GM18870 (cell line): ENCODE data around the gene GNB1L.
"Not testable (repeated sequence)": the region's sequence is repeated elsewhere in the genome, so short reads cannot be mapped to it uniquely, and the experiment has no call there.

ENCODE experiments used
- ATAC-seq: cut with Tn5 transposase; IDR thresholded peaks from one replicate; pipeline ENCODE4 v1.9.1; 2021; ENCODE audit warnings: moderate library complexity; ENCODE audit not compliant: unreplicated experiment

GNB1L gene

GRCh38 chr22:19890502-19891316, 36.0 kb upstream of the GNB1L start:
- ATAC-seq, result no peak

DNA sequence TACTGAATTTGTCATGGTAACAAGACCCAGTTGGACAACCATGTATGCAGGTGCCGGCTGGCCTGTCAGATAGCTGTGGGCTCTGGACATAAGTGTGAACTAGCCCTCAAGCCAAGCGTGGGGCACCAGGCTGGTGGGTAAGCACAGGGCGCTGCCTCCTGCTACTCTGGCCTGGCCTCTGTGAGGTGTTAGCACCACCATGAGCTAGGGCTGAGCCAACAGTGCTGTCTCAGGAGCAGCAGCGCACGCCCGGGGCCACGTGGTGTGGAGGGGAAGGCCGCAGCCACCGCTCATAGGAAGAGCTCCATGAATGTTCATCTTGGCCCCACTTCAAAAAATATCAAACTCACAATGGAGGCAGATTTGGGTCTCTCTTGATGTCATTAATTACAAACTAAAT, 35.3 kb upstream of the GNB1L start:
- no peak for ATAC-seq

DNA sequence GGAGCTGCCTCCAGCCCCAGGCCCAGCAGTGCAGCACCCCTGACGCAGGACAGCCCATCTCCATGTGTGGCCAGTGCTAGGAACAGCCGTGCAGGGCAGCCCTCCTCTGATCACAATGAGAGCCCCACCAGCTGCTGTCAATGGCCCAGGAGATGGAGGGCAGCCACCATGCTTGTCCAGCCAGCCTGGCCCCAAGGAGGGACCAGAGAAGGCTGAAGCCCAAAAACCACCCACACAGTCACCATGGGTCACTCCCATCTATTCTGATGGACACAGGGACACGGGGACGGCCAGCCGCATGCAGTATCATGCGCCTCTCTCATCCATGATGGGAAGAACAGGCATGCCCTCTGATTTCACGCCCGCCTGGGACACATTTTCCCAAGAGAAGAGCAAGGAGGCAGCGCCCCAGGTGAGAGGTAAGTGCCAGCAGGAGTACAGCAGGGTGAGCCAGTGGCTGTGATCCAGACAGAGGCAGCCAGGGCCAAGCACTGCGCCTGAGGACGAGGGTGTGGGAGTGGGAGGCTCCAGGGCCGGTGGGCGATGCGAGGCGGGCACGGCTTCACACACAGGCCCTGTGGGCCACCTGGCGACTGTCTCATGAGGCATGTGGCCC, 33.6 kb upstream of the GNB1L start:
- ATAC-seq, result no peak

DNA sequence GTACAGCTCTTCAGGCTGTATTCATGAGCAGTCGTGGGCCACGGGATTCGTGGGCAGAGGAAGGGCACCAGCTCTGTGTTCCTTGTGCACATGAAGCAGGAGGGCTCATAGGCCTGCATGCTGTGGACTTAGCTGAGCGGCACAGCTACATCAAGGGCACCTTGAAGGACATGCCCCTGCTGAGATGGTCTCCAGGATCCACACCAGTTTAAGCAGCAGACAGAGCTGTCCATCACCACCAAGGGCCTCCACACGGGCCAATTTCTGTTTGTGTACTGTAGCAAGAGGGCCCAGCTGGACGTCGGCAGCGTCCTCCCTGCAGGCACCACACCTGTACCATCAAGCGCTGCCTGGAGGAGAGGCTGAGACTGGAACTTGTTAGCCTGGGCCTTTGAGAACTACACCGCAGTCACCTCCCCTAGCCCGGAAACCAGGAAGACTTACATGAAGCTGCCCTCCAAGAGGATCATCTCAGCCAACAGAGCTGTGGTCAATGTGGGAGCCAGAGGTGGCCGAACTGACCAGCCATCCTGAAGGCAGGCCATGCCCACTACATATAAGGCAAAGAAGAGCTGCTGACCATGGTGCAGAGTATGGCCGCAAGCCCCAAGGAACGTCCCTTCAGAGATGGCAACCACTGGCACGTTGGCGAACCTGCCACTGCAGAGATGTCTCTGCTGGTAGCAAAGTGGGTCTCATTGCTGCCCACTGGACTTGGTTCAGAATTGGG, 32.7 kb upstream of the GNB1L start:
- no peak for ATAC-seq

DNA sequence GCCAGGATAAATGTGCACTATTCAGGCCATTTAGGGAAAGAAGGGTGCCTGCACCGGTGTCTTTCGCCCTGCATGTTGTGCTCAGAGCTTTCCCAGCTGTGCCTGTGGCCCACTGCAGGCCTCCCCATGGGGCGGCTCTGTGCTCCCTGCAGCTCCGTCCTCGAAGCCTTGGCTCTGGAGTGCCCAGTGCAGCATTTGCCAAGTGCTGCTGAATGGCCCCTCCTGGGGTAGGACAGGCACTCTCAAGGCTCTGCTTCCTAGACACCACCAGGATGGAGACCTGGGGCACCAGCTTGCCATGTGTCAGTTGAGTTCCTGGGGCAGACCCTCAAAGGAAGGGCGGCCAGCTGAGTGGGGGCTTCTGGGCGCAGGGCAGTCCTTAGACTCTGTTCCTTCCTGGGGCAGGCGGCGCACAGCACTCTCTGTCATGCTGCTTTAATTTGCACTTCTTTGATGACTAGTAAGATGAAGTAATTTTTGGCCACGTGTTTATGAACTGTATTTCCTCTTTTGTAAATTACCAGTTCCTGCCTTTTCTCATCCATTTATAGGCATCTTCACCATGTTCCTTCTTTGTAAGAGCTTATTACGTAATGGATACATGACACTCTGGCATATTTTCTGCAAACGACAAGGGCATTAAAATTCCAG, 32.1 kb upstream of the GNB1L start:
- ATAC-seq, result no peak

DNA sequence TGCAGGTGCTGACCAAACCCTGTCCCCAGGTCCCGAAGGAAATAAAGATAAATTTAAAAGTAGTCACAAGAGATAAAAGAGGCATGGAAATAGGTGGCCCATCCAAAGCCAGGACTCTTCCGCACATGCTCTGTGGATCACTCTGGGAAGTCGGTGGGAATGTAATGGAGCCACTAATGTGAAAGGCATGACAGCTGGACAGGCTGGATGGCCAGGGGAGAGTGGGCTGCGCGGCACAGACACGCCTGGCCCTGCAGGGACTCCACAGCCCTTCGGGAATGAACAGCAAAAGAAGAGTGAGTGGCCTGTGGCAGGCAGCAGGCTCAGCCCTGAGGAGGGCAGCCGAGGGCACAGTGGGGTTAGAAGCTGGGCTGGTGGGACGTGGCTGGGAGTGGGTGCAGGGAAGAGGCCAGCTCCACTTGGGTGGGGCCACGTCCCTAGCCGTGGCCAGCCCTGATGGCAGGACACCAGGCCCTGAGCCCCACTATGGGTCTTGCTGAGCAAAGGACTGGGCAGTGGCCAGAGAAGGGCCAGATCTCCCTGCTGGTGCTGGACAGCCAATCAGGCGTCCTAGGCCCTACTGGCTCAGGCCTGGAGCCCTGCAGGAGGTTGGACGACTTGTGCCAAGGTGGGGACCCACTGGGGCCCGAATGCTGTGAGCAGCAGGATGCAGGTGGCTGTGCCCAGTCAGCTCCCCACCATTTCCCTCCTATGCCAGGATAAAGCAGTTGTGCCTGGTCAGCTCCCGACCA, 31.3 kb upstream of the GNB1L start:
- no peak for ATAC-seq

- no peak for ATAC-seq
Observed at GRCh38 chr22:19884954-19885751, 30.5 kb upstream of the GNB1L start.

DNA sequence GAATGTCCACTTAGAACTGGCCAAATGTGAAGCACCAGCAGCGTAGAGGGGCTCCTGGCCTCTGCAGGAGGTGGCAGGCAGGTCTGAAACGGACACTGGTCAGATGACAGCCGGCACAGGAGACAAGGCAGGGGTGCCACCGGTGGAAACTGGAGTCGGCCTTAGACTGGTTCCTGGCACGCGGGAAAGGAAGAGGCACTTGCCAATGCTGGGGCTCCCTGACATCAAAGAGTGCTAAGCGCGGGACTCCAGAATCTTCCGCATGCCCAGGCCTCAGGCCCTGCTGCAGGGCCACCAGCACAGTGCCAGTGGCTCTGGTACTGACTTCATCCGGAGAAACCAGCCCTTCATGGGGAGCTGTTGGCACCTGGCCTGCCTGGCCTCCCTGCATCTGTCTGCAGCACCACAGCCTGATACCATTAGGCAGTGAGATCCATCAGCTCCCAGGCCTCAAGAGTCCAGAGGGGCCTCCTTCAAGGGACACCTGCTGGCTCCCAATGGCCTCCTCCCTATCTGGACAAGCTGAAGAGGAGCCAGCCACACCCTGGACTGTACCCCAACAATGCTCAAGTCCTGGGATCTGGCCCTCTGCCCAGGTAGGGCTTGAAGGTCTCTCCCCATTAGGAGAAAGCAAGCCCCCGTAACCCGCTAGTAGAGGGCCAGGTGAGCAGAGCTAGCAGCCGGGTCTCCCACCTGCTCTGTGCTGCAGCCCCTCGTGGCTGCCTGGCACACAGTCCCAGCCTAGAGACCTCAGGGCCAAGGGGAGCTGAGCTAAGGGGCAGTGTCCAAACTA, 29.7 kb upstream of the GNB1L start:
- no peak for ATAC-seq

GRCh38 chr22:19883446-19883845, 28.8 kb upstream of the GNB1L start:
- ATAC-seq, result not testable (repeated sequence)

DNA sequence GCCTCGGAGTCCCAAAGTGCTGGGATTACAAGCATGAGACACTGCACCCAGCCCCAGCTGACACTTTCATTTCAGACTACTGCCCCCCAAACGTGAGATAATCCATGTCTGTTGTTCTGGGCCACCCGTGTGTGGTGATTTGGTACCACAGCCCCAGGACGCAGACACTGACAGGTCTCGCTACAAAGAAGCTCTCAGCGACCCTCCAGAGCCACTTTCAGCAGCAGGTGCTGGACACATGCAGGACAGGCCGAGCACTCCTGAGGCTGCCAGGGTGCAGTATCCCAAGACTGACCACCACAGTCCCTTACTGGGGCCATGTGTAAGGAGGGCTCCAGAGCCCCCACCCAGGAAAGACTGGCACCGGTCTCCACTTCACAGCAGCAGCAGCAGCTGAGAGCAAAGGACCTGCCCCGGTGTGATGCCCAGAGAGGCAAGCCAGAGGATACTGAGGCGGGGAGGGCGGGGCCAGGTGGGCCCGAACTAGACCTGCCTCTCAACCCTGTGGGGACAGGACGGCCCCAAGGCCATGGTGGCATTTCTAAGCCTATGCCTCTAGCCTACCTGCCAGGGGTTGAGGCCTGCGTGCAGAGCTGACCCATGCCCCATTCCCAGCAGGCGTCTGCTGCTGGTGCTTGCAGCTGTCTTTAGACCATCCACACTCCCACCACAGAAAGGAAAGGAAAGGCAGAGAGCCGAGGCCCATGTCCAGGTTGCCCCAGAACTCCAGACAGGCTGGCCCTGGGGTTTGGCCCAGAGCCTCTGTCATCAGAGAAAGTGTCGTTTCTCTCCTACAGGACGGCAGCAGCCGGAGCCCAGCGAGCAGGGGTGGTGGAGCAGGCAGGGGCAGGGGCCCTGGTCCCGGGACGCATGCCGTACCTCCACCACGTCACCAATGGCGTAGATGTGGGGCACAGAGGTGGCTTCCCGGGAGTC, 28.0 kb upstream of the GNB1L start:
- no peak for ATAC-seq

DNA sequence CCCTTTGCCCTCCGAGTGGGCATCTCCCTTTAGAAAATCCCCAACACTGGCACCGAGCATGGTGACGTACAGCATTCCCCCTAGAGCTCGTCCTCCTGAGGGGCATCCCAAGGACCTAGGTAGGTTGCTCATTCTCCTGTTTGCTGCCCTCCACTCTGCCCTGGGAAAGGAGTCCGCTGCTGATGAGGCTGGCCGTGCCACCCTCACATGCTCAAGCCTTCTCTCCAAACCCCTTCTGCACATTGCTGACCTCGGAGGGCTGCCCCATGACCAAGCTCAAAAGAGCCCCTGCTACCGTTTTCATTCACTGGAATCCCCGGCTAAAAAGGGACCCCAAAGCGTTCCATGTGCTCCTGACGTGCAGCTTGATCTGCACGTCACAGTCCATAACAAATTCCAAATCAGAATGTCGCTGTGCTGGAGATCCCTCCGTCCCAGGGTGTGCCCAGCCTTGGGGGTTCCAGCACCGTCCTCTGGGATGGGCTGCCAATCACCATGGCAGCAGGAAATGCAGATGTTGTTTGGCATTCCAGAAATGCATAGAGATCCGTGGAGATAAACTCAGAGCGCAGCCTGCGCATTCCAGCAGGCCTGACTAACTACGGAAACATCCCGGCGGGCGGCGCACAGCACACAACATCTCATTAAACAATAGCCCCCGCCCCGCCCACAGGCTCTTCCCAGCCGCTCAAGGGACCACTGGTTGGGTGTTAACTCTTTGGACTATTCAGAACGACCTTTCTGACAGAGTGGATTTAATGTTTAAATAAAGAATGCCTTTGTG, 26.3 kb upstream of the GNB1L start:
- no peak for ATAC-seq

- ATAC-seq, result no peak
Observed at GRCh38 chr22:19879992-19880785, 25.5 kb upstream of the GNB1L start.

DNA sequence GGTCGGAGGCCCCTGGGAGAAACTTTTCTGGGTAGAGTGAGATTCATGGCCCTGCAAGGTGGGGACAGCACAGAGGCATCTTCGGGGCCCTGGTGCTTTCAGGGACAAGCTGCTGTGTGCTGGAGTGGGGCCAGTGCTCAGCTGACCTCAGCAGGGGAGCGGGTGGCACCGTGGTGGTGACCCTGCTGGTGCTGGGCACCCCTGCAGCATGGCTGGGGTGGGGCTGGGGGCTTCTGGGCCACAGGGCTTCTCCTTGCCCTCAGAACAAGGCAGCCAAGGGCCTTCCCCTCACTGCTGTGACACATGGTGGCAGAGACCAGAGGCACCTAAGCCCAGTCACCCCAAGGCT, 24.9 kb upstream of the GNB1L start:
- no peak for ATAC-seq

DNA sequence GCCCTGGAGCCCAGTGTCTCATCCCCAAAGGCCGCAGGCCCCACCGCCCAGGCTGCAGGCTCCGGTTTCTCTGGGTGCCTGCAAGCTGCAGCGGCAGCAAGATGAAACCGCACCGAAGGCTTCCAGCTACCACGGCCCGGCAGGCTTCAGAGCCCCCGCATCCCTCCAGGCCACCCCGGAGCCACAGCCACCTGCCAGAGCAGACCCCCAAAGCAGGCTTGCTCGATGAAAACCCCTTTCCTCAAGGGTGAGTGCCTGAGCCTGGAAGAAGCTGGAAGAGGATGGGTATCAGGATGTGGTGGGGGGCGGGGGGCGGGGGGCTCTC, 24.5 kb upstream of the GNB1L start:
- ATAC-seq, result no peak

DNA sequence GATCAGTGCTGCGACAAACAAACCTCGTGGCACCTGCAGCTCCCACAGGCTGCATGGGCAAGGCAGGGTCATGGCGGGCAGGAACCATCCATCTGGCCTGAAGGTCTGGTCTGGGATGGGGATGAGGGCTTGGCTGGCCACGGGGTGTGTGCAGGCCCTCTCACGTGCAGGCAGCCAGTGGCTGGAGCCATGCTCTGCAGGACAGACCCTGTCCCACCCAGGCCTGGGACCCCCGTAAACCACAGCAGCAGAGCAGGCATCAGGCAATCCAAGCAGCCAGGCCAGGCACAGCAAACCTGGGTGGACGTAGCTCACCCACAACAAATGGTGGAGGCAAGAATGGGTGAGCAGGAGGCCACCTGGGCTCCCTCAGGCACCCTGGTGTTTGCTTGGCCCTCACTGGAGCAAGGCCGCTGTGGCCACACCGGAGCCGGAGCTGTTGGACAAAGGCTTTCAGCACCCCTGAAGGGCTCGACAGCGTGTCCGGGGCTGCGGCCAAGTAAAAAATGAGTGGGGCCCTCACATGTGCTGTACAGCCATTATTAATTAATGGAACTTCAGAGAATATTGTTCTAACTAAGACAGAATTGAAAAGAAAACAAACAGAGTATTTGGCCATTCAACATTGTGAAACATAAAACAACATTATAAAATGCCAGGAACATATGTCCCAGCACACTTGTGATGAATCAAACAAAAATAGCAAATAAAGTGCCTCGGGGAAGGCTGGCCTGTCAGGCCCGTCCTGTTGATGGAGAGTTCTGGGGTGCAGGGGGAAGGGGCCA, 24.0 kb upstream of the GNB1L start:
- no peak for ATAC-seq
